Measurements from ENCODE around the gene TRIM6. TPM values are rescaled to one million over a fixed set of nuclear protein-coding genes. Genes with fewer than 3 reads are reported as not detected.

Gene TRIM6
- total RNA-seq (ENCODE audit: unreplicated experiment): 0.64 TPM
- long read RNA-seq, partial matches to known transcripts: 0 of 1 reads
- long read RNA-seq, other reads (novel, unspliced or antisense): 0 of 1 reads

GRCh38 chr11:5596607-5597201 is at the start of gene TRIM6:
Gene TRIM6 (plus strand): TSS chr11:5596637. CDS start chr11:5596898, 261 bp downstream.
- peak within 1 kb of the TSS; percentile 83 for H3K4me3 Mint-ChIP-seq (ENCODE audit: unreplicated experiment)
- DNase-seq: peak; percentile 39
- H3K27ac Mint-ChIP-seq (ENCODE audit: unreplicated experiment): no peak within 1 kb of the TSS
- no peaks in the 10 kb centered on the region for H3K36me3 Mint-ChIP-seq (ENCODE audit: unreplicated experiment)
- H3K4me1 Mint-ChIP-seq (ENCODE audit: low read depth, unreplicated experiment): no peaks in the 10 kb centered on the region
- peaks cover 3% of the 10 kb centered on the region for H3K27me3 Mint-ChIP-seq (ENCODE audit: unreplicated experiment)
- no peak for TF ChIP-seq CTCF (IDR thresholded peaks at IDR 0.05; ENCODE audit: partially characterized antibody, unreplicated experiment)
- H3K9me3 Mint-ChIP-seq (ENCODE audit: unreplicated experiment): no peaks in the 10 kb centered on the region

GRCh38 chr11:5547982-5548381 is 48.5 kb upstream of the TRIM6 start:
- Mint-ChIP-seq H3K27ac (ENCODE audit: unreplicated experiment) (no peak overlapping the region), H3K9me3 (ENCODE audit: unreplicated experiment) (no peaks in the 10 kb centered on the region), H3K27me3 (ENCODE audit: unreplicated experiment) (peaks cover 2% of the 10 kb centered on the region), H3K4me1 (ENCODE audit: low read depth, unreplicated experiment) (no peaks in the 10 kb centered on the region), H3K36me3 (ENCODE audit: unreplicated experiment) (no peaks in the 10 kb centered on the region), H3K4me3 (ENCODE audit: unreplicated experiment) (no peak overlapping the region)
- no peak for TF ChIP-seq CTCF (IDR thresholded peaks at IDR 0.05; ENCODE audit: partially characterized antibody, unreplicated experiment)
- no peak for DNase-seq

- H3K27me3 Mint-ChIP-seq (ENCODE audit: unreplicated experiment): peaks cover 2% of the 10 kb centered on the region
- no peaks in the 10 kb centered on the region for H3K4me1 Mint-ChIP-seq (ENCODE audit: low read depth, unreplicated experiment)
- H3K27ac Mint-ChIP-seq (ENCODE audit: unreplicated experiment): no peak within 1 kb of the TSS
- H3K4me3 Mint-ChIP-seq (ENCODE audit: unreplicated experiment): no peak within 1 kb of the TSS
- H3K9me3 Mint-ChIP-seq (ENCODE audit: unreplicated experiment): no peaks in the 10 kb centered on the region
- DNase-seq: no peak
- TF ChIP-seq CTCF (IDR thresholded peaks at IDR 0.05; ENCODE audit: partially characterized antibody, unreplicated experiment): no peak
- no peaks in the 10 kb centered on the region for H3K36me3 Mint-ChIP-seq (ENCODE audit: unreplicated experiment)
These were observed 48.0 kb upstream of the TRIM6 start, which contains the start of gene OR52H1 for GRCh38 chr11:5548440-5548839. Gene OR52H1 (minus strand): TSS chr11:5548540. CDS start chr11:5545505, 3,035 bp downstream.

- H3K36me3 Mint-ChIP-seq (ENCODE audit: unreplicated experiment): no peaks in the 10 kb centered on the region
- DNase-seq: no peak
- H3K4me1 Mint-ChIP-seq (ENCODE audit: low read depth, unreplicated experiment): no peaks in the 10 kb centered on the region
- H3K4me3 Mint-ChIP-seq (ENCODE audit: unreplicated experiment): no peak overlapping the region
- TF ChIP-seq CTCF (IDR thresholded peaks at IDR 0.05; ENCODE audit: partially characterized antibody, unreplicated experiment): no peak
- peaks cover 2% of the 10 kb centered on the region for H3K27me3 Mint-ChIP-seq (ENCODE audit: unreplicated experiment)
- no peaks in the 10 kb centered on the region for H3K9me3 Mint-ChIP-seq (ENCODE audit: unreplicated experiment)
- no peak overlapping the region for H3K27ac Mint-ChIP-seq (ENCODE audit: unreplicated experiment)
These were observed 45.9 kb upstream of the TRIM6 start for GRCh38 chr11:5550440-5551095.

- Mint-ChIP-seq H3K4me1 (ENCODE audit: low read depth, unreplicated experiment) (peaks cover 3% of the 10 kb centered on the region), H3K27me3 (ENCODE audit: unreplicated experiment) (peaks cover 2% of the 10 kb centered on the region), H3K9me3 (ENCODE audit: unreplicated experiment) (no peaks in the 10 kb centered on the region), H3K27ac (ENCODE audit: unreplicated experiment) (no peak overlapping the region), H3K4me3 (ENCODE audit: unreplicated experiment) (no peak overlapping the region), H3K36me3 (ENCODE audit: unreplicated experiment) (no peaks in the 10 kb centered on the region)
- TF ChIP-seq CTCF (IDR thresholded peaks at IDR 0.05; ENCODE audit: partially characterized antibody, unreplicated experiment): no peak
- no peak for DNase-seq
These were observed 43.1 kb upstream of the TRIM6 start for GRCh38 chr11:5553343-5553742.

All from glutamatergic neuron (in vitro differentiated cells).